Measurements from ENCODE around the gene BMPR1A.

DNA sequence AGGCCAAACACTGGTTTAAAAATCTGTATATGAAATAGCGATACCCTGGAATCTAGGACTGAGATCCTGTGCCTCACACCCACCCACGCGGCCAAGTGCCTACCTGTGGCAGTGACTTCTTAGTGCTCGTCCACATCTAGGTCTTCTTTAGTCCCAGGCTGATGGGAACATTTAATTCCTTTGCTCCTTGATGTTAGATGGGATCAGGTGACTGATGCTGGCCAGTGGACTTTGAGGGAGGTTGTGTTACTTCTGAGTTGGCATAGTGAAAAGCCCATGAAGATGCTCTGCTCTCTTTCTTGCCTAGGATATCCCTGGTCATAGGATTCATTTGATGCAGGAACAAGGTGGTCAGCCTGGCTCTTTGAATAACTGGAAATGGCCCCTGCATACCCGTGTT is 59.2 kb downstream of the BMPR1A start:
- TF ChIP-seq, protein P1, sequence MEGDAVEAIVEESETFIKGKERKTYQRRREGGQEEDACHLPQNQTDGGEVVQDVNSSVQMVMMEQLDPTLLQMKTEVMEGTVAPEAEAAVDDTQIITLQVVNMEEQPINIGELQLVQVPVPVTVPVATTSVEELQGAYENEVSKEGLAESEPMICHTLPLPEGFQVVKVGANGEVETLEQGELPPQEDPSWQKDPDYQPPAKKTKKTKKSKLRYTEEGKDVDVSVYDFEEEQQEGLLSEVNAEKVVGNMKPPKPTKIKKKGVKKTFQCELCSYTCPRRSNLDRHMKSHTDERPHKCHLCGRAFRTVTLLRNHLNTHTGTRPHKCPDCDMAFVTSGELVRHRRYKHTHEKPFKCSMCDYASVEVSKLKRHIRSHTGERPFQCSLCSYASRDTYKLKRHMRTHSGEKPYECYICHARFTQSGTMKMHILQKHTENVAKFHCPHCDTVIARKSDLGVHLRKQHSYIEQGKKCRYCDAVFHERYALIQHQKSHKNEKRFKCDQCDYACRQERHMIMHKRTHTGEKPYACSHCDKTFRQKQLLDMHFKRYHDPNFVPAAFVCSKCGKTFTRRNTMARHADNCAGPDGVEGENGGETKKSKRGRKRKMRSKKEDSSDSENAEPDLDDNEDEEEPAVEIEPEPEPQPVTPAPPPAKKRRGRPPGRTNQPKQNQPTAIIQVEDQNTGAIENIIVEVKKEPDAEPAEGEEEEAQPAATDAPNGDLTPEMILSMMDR (IDR thresholded peaks at IDR 0.05), result no peak
- no peak for TF ChIP-seq POLR2A (IDR thresholded peaks at IDR 0.05)

Data from esophagus squamous epithelium (tissue), 4 donors.